Left lung (tissue), 10 donors: ENCODE data around the gene FNDC10. TPM values are rescaled to one million over a fixed set of nuclear protein-coding genes. Genes with fewer than 3 reads are reported as not detected.

Experiments used
- ATAC-seq: fragments of 200-7000 bp; cut with Tn5 transposase; one replicate; pipeline ENCODE4 v1.9.1; 2020; ENCODE audit warnings: moderate library complexity
- DNase-seq, 4 donors: peaks; one replicate each; pipeline ENCODE4 v3.0.0-alpha.2; 2013 to 2020
- H3K27ac ChIP-seq, 2 donors: fragments of 200-600 bp; sonication (generic) in 1 of 2; one replicate each; pipeline versions ENCODE4 v1.5.0 to v1.8.0; 2020 to 2021
- H3K27me3 ChIP-seq, 2 donors: fragments of 200-600 bp; sonication (generic) in 1 of 2; one replicate each; pipeline versions ENCODE4 v1.5.0 to v1.8.0; 2020 to 2021
- H3K36me3 ChIP-seq, 2 donors: fragments of 200-600 bp; sonication (generic) in 1 of 2; one replicate each; pipeline versions ENCODE4 v1.5.0 to v1.8.0; 2020 to 2021
- H3K4me1 ChIP-seq, 2 donors: fragments of 200-600 bp; one replicate each; pipeline ENCODE4 v1.8.0; 2021
- H3K4me3 ChIP-seq, 2 donors: fragments of 200-600 bp; sonication (generic) in 1 of 2; one replicate each; pipeline versions ENCODE4 v1.5.0 to v1.8.0; 2020 to 2021; ENCODE audit warnings: mild to moderate bottlenecking in 1 of 2
- H3K9me3 ChIP-seq, 2 donors: fragments of 200-600 bp; sonication (generic) in 1 of 2; one replicate each; pipeline versions ENCODE4 v1.5.0 to v1.8.0; 2020 to 2021
- intact Hi-C, 2 donors: fragments of 100-400 bp; cut with DNase I; formaldehyde crosslinking; loops; one replicate each; pipeline versions ENCODE4 v1.11.2 to v1.14.2; 2022
- polyA plus RNA-seq, 6 donors: library from polyadenylated mRNA; unstranded; fragments of 120-200 nt; gene quantifications; one replicate each; pipeline ENCODE4 v1.2.1, GENCODE V29; 2013; ENCODE audit not compliant: insufficient read length in 6 of 6
- total RNA-seq, 2 donors: library from RNA; stranded (reverse); fragmentation: NEBNext Ultra II Directional; extraction: Animal tissue kit (Norgen Biotek cat#: 25700); gene quantifications; one replicate each; pipeline ENCODE4 v1.2.1, GENCODE V29; 2021
- TF ChIP-seq, protein P1 (sequence below), 2 donors: fragments of 200-600 bp; sonication (generic) in 1 of 2; IDR thresholded peaks; one replicate each; pipeline versions ENCODE4 v1.5.0 to v1.8.0; 2021; ENCODE audit warnings: antibody characterized with exemption in 2 of 2
- donor health status: DM: no; HTN: yes; CAD: no.
- donor health status: DM: no; HTN: no; CAD: no.

The FNDC10 gene
- total and polyA plus RNA-seq, 8 donors: 1.2 to 12.2 (median 2.3) TPM

DNA sequence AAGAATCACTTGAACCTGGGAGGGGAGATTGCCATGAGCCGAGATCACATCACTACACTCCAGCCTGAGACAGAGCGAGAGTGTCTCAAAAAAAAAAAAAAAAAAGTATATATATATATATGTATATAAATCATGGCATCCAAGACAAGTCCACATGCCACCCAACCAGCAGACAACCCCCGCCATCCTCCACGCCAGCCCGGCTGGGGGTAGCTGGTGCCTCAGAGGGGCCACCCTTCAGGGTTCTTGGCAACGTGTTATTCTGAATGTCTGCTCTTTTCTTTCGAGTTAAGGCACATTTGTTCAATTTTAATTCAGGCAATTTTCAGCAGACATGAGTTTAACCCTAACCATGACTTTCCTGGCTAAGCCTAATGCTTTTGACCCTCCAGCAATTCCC, 49.8 kb downstream of the FNDC10 start:
- TF ChIP-seq, protein P1, sequence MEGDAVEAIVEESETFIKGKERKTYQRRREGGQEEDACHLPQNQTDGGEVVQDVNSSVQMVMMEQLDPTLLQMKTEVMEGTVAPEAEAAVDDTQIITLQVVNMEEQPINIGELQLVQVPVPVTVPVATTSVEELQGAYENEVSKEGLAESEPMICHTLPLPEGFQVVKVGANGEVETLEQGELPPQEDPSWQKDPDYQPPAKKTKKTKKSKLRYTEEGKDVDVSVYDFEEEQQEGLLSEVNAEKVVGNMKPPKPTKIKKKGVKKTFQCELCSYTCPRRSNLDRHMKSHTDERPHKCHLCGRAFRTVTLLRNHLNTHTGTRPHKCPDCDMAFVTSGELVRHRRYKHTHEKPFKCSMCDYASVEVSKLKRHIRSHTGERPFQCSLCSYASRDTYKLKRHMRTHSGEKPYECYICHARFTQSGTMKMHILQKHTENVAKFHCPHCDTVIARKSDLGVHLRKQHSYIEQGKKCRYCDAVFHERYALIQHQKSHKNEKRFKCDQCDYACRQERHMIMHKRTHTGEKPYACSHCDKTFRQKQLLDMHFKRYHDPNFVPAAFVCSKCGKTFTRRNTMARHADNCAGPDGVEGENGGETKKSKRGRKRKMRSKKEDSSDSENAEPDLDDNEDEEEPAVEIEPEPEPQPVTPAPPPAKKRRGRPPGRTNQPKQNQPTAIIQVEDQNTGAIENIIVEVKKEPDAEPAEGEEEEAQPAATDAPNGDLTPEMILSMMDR (IDR thresholded peaks at IDR 0.05): no peak
- Histone ChIP-seq H3K36me3 (peaks cover 0 to 42% of the 10 kb centered on the region in 2 donors), H3K27me3 (no peaks in the 10 kb centered on the region), H3K27ac (no peak overlapping the region), H3K9me3 (no peaks in the 10 kb centered on the region), H3K4me1 (no peaks in the 10 kb centered on the region), H3K4me3 (no peak overlapping the region)
- DNase-seq (no peak), ATAC-seq (no peak)
- intact Hi-C loops: no loop called here

- no peak overlapping the region for H3K27ac ChIP-seq
- no peak overlapping the region for H3K4me3 ChIP-seq
- intact Hi-C loops: no loop called here
- DNase-seq: no peak
- peaks cover 0 to 57% of the 10 kb centered on the region in 2 donors for H3K36me3 ChIP-seq
- ATAC-seq: no peak
- TF ChIP-seq, protein P1 (IDR thresholded peaks at IDR 0.05): no peak
- no peaks in the 10 kb centered on the region for H3K4me1 ChIP-seq
- no peaks in the 10 kb centered on the region for H3K9me3 ChIP-seq
- no peaks in the 10 kb centered on the region for H3K27me3 ChIP-seq
These were observed 51.3 kb downstream of the FNDC10 start for GRCh38 chr1:1548591-1548990.

Other genes with a start within 250 kb of the FNDC10 start
- gene MXRA8, start 241.6 kb downstream of the FNDC10 start, total RNA-seq: 100 to 1,000 TPM in 1 of 2 donors, 10 to 100 TPM in 1; 78.3 to 129 TPM
- gene MXRA8, start 241.6 kb downstream of the FNDC10 start, polyA plus RNA-seq: 100 to 1,000 TPM; 113 to 151 (median 143) TPM
- gene AURKAIP1, start 224.9 kb downstream of the FNDC10 start, total RNA-seq: 100 to 1,000 TPM in 1 of 2 donors, 10 to 100 TPM in 1; 99.3 to 127 TPM
- 10 to 100 TPM; 36.9 to 64.0 (median 48.2) TPM for gene AURKAIP1, start 224.9 kb downstream of the FNDC10 start, polyA plus RNA-seq
- 100 to 1,000 TPM; 142 to 161 TPM for gene CCNL2, start 200.8 kb downstream of the FNDC10 start, total RNA-seq
- 100 to 1,000 TPM; 250 to 405 (median 339) TPM for gene CCNL2, start 200.8 kb downstream of the FNDC10 start, polyA plus RNA-seq
- 100 to 1,000 TPM in 1 of 2 donors, 10 to 100 TPM in 1; 69.5 to 103 TPM for gene MRPL20, start 192.8 kb downstream of the FNDC10 start, total RNA-seq
- gene MRPL20, start 192.8 kb downstream of the FNDC10 start, polyA plus RNA-seq: 100 to 1,000 TPM in 3 of 6 donors, 10 to 100 TPM in 3; 90.8 to 145 (median 99.8) TPM
- 10 to 100 TPM; 18.4 to 35.2 TPM for gene ANKRD65, start 178.9 kb downstream of the FNDC10 start, total RNA-seq
- 10 to 100 TPM; 25.7 to 41.6 (median 31.7) TPM for gene ANKRD65, start 178.9 kb downstream of the FNDC10 start, polyA plus RNA-seq
- 100 to 1,000 TPM; 113 to 147 TPM for gene VWA1, start 164.4 kb downstream of the FNDC10 start, total RNA-seq
- gene VWA1, start 164.4 kb downstream of the FNDC10 start, polyA plus RNA-seq: 100 to 1,000 TPM in 1 of 6 donors, 10 to 100 TPM in 5; 50.0 to 104 (median 60.9) TPM
- 10 to 100 TPM in 1 of 2 donors, 1 to 10 TPM in 1; 9.9 to 14.9 TPM for gene ATAD3C, start 150.4 kb downstream of the FNDC10 start, total RNA-seq
- 1 to 10 TPM in 5 of 6 donors, under 1 TPM in 1; 0.88 to 4.5 (median 3.1) TPM for gene ATAD3C, start 150.4 kb downstream of the FNDC10 start, polyA plus RNA-seq
- 10 to 100 TPM; 19.4 to 30.7 TPM for gene ATAD3B, start 128.4 kb downstream of the FNDC10 start, total RNA-seq
- gene ATAD3B, start 128.4 kb downstream of the FNDC10 start, polyA plus RNA-seq: 10 to 100 TPM; 14.5 to 24.1 (median 18.3) TPM
- gene ATAD3A, start 88.0 kb downstream of the FNDC10 start, total RNA-seq: 10 to 100 TPM; 27.1 to 37.8 TPM
- gene ATAD3A, start 88.0 kb downstream of the FNDC10 start, polyA plus RNA-seq: 10 to 100 TPM; 12.1 to 27.8 (median 17.7) TPM
- 1 to 10 TPM; 2.6 to 3.5 TPM for gene TMEM240, start 59.5 kb downstream of the FNDC10 start, total RNA-seq
- 1 to 10 TPM; 3.7 to 6.9 (median 4.6) TPM for gene TMEM240, start 59.5 kb downstream of the FNDC10 start, polyA plus RNA-seq
- 100 to 1,000 TPM; 120 to 141 TPM for gene SSU72, start 25.3 kb downstream of the FNDC10 start, total RNA-seq
- gene SSU72, start 25.3 kb downstream of the FNDC10 start, polyA plus RNA-seq: 10 to 100 TPM; 65.2 to 87.9 (median 69.2) TPM
- 10 to 100 TPM; 55.3 to 73.5 TPM for gene MIB2, start 15.4 kb upstream of the FNDC10 start, total RNA-seq
- 100 to 1,000 TPM in 1 of 6 donors, 10 to 100 TPM in 5; 43.2 to 118 (median 61.4) TPM for gene MIB2, start 15.4 kb upstream of the FNDC10 start, polyA plus RNA-seq
- 10 to 100 TPM; 43.5 to 56.7 TPM for gene MMP23B, start 32.0 kb upstream of the FNDC10 start, total RNA-seq
- gene MMP23B, start 32.0 kb upstream of the FNDC10 start, polyA plus RNA-seq: 10 to 100 TPM; 31.9 to 96.9 (median 58.8) TPM
- 10 to 100 TPM; 16.3 to 23.2 TPM for gene CDK11B, start 58.9 kb upstream of the FNDC10 start, total RNA-seq
- gene CDK11B, start 58.9 kb upstream of the FNDC10 start, polyA plus RNA-seq: 10 to 100 TPM; 39.5 to 46.8 (median 40.8) TPM
- gene SLC35E2B, start 92.7 kb upstream of the FNDC10 start, total RNA-seq: 10 to 100 TPM; 45.7 to 55.4 TPM
- gene SLC35E2B, start 92.7 kb upstream of the FNDC10 start, polyA plus RNA-seq: 100 to 1,000 TPM in 1 of 6 donors, 10 to 100 TPM in 5; 74.1 to 109 (median 91.3) TPM
- 10 to 100 TPM; 21.1 to 43.2 TPM for gene CDK11A, start 124.2 kb upstream of the FNDC10 start, total RNA-seq
- gene CDK11A, start 124.2 kb upstream of the FNDC10 start, polyA plus RNA-seq: 10 to 100 TPM; 29.3 to 45.7 (median 37.8) TPM
- gene NADK, start 178.3 kb upstream of the FNDC10 start, total RNA-seq: 100 to 1,000 TPM in 1 of 2 donors, 10 to 100 TPM in 1; 82.3 to 126 TPM
- 10 to 100 TPM; 37.2 to 58.2 (median 42.4) TPM for gene NADK, start 178.3 kb upstream of the FNDC10 start, polyA plus RNA-seq